Transverse colon (tissue), 4 donors: Measurements from ENCODE around the gene SLC22A3.

ENCODE experiments used
- CTCF ChIP-seq, 5 experiments: fragments of 200-600 bp in 3 of 5; fragments of 450-650 bp in 2 of 5; sonication (generic) in 3 of 5; IDR thresholded peaks; 1 replicate in 2 of 5; 2 replicates in 3 of 5; pipeline ENCODE4 v1.5.1; 2016 to 2017; ENCODE audit warnings: antibody characterized with exemption in 5 of 5, inconsistent platforms in 3 of 5, mild to moderate bottlenecking in 2 of 5, moderate library complexity in 1 of 5
- EP300 ChIP-seq: sonication (generic); formaldehyde crosslinking; IDR thresholded peaks from one replicate; pipeline ENCODE4 v1.6.1; 2017; ENCODE audit warnings: antibody characterized with exemption, low read depth
- POLR2AphosphoS5 ChIP-seq, 3 donors: sonication (generic); formaldehyde crosslinking; IDR thresholded peaks; one replicate each; pipeline ENCODE4 v1.6.1; 2016; ENCODE audit warnings: antibody characterized with exemption in 3 of 3

- TF ChIP-seq CTCF (IDR thresholded peaks at IDR 0.05) (no peak), POLR2AphosphoS5 (IDR thresholded peaks at IDR 0.05) (no peak), EP300 (no peak)
These were observed 113.5 kb downstream of the SLC22A3 start for GRCh38 chr6:160461641-160462040.
